Activated naive CD8-positive, alpha-beta T cell treated with anti-CD3 and anti-CD28 coated beads, Interleukin-2, amount 50 U/mL, for 24 hours (primary cell): Measurements from ENCODE around the gene CFAP92.

Experiments
- ATAC-seq: fragments of 150-1000 bp; cut with Tn5 transposase; one replicate; pipeline ENCODE4 v1.10.0; 2021
- DNase-seq: peaks from one replicate; pipeline ENCODE4 v3.0.0; 2021
- H3K27ac Mint-ChIP-seq: one replicate; pipeline ENCODE4 v1.8.0; 2021; ENCODE audit warnings: mild to moderate bottlenecking, mixed read lengths
- H3K27me3 Mint-ChIP-seq: one replicate; pipeline ENCODE4 v1.8.0; 2021; ENCODE audit warnings: mixed read lengths
- H3K36me3 Mint-ChIP-seq: one replicate; pipeline ENCODE4 v1.8.0; 2021; ENCODE audit warnings: low read depth, mixed read lengths
- H3K4me1 Mint-ChIP-seq: one replicate; pipeline ENCODE4 v1.8.0; 2021; ENCODE audit warnings: mixed read lengths
- H3K4me3 Mint-ChIP-seq: one replicate; pipeline ENCODE4 v1.8.0; 2021; ENCODE audit warnings: mild to moderate bottlenecking, moderate library complexity, mixed read lengths
- H3K9me3 Mint-ChIP-seq: one replicate; pipeline ENCODE4 v1.8.0; 2021; ENCODE audit warnings: mixed read lengths

CFAP92 gene

DNA sequence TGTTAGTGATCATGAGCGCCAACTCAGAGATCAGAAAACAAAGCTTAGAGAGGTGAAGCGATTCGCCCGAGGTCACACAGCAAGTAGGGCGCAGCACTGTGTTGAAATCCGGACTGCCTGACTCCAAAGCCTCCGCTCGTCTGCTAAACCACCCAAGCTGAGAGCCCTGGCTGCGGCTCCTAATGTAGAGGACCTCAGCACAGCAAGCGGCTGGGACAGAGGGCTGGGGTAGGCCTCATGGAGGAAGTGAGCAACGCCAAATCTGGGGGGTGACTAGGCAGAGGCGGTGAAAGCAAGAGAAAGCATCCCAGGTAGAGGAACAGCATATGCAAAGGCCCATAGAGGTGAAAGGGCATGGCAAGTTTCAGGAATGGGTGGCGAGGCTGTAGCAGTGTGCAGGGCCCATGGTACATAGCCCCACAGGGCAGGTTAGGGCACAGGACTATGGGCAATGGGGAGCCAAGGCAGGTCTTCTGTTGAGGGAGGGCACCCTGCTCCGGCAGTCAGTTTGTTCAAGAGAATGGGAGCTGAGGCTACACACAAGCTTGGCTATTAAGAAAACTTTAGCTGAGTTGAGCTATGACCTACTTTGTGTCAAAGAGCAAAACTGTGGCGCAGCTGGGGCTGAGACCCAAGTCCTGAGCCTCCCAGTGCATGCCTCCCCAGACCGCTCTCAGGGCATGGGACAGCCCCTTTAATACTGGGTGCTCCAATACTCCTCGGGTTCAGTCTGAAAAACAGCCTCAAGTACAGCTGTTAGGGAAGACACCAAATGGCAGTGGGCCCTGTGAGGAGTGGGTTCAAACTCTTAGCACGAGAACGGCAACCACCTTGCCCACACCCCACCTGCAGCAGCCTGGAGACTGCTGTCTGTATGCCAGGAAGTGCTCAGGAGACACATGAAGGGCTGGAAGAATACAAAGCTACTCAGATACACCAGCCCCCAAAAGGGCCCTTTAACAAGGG, 988 bp upstream of the CFAP92 start:
- Mint-ChIP-seq H3K27ac (no peak overlapping the region), H3K4me3 (peak overlapping the region; percentile 47), H3K9me3 (no peaks in the 10 kb centered on the region), H3K36me3 (no peaks in the 10 kb centered on the region), H3K4me1 (peaks cover 33% of the 10 kb centered on the region), H3K27me3 (peaks cover 7% of the 10 kb centered on the region)
- no peak for DNase-seq
- ATAC-seq = peak; percentile 38

DNA sequence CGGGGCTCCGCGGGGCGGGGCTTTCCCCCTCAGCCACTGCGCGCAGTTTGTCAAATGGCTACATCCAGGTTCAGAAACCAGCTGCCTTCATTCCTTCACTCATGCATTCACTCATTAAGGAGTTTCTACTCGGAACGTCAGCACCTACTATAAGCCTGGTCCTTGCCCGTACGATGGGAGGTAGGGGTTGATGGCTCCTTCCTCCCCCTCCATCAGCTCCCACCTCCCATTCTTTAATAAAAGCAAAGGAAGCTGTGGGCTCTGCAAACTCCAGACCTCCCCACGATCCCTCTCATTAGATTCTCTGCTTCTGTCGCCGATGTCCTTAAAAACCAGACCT, 267 bp upstream of the CFAP92 start:
- no peak overlapping the region for H3K27ac Mint-ChIP-seq
- DNase-seq = no peak
- ATAC-seq = no peak
- H3K4me1 Mint-ChIP-seq = peaks cover 29% of the 10 kb centered on the region
- H3K27me3 Mint-ChIP-seq = peaks cover 3% of the 10 kb centered on the region
- H3K36me3 Mint-ChIP-seq = no peaks in the 10 kb centered on the region
- H3K4me3 Mint-ChIP-seq = peak overlapping the region; percentile 47
- no peaks in the 10 kb centered on the region for H3K9me3 Mint-ChIP-seq

DNA sequence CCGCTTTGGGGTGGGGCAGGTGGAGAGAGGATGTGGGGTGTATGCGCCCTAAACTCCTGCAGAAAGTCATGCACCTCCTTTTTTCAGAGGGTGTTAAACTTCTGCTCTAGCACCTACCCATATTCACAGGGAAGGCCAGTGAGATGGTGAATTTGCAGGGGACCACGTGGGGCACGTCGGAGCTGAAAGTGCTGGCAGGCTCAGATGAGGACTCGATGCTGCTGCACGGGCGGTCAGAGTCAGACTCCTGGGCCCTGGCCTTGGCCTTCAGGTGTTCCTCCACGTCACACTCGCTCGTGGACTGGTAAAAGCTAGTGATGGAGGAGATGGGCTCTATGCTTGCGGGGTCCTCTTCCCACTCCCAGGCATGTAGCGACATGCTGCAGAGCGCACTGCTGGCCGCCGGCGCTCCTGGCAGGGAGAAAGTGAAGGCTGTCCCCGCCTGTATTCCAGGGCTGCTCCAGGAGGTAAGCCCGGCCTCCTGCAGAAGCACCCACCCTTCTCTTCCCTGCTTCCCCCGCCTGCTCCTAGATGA, 883 bp downstream of the CFAP92 start:
- DNase-seq (no peak), ATAC-seq (no peak)
- Mint-ChIP-seq H3K4me1 (peaks cover 24% of the 10 kb centered on the region), H3K4me3 (no peak overlapping the region), H3K27me3 (no peaks in the 10 kb centered on the region), H3K36me3 (no peaks in the 10 kb centered on the region), H3K9me3 (no peaks in the 10 kb centered on the region), H3K27ac (no peak overlapping the region)

DNA sequence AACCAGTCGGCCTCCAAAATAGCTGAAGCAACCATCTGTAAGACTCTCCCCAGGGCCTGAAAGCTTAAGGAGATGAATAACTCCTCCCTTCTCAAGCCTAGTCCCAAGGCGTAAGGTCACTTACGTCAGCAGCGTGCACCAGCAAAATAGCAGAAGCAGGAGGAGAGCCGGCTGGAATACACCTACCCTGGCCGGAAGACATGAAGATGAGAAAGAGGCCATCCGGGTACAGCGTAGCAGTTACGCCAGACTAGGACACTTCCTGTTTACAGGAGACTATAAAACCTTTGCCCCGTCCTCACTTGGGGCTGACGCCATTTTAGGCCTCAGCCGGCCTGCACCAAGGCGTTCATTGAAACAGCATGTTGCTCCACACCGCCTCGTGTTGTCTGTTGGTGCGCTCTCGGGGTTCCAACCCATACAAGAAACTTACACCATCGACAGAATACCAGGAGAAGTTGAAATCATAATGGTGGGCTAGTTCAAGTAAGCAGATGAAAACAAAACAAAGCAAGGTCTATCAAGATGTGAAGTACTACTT, 2.5 kb downstream of the CFAP92 start:
- DNase-seq = no peak
- no peak overlapping the region for H3K27ac Mint-ChIP-seq
- H3K27me3 Mint-ChIP-seq = no peaks in the 10 kb centered on the region
- H3K4me1 Mint-ChIP-seq = peaks cover 24% of the 10 kb centered on the region
- H3K4me3 Mint-ChIP-seq = no peak overlapping the region
- H3K36me3 Mint-ChIP-seq = no peaks in the 10 kb centered on the region
- no peak for ATAC-seq
- H3K9me3 Mint-ChIP-seq = no peaks in the 10 kb centered on the region

DNA sequence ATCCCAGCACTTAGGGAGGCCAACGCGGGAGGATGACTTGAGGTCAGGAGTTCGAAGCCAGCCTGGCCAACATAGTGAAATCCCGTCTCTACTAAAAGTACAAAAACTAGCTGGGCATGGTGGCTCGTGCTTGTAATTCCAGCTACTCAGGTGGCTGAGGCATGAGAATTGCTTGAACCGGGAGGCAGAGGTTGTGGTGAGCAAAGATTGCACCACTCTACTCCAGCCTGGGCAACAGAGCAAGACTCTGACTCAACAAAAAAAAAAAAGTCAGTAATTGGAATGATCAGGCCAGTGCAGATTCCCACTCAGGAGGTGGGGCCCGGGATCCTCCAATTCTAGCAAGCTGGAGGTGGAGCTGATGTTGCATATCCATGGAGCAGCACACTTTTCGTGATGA, 5.6 kb downstream of the CFAP92 start:
- H3K4me1 Mint-ChIP-seq = no peaks in the 10 kb centered on the region
- DNase-seq (no peak), ATAC-seq (no peak)
- no peak overlapping the region for H3K27ac Mint-ChIP-seq
- H3K9me3 Mint-ChIP-seq = no peaks in the 10 kb centered on the region
- no peaks in the 10 kb centered on the region for H3K36me3 Mint-ChIP-seq
- H3K4me3 Mint-ChIP-seq = no peak overlapping the region
- no peaks in the 10 kb centered on the region for H3K27me3 Mint-ChIP-seq

DNA sequence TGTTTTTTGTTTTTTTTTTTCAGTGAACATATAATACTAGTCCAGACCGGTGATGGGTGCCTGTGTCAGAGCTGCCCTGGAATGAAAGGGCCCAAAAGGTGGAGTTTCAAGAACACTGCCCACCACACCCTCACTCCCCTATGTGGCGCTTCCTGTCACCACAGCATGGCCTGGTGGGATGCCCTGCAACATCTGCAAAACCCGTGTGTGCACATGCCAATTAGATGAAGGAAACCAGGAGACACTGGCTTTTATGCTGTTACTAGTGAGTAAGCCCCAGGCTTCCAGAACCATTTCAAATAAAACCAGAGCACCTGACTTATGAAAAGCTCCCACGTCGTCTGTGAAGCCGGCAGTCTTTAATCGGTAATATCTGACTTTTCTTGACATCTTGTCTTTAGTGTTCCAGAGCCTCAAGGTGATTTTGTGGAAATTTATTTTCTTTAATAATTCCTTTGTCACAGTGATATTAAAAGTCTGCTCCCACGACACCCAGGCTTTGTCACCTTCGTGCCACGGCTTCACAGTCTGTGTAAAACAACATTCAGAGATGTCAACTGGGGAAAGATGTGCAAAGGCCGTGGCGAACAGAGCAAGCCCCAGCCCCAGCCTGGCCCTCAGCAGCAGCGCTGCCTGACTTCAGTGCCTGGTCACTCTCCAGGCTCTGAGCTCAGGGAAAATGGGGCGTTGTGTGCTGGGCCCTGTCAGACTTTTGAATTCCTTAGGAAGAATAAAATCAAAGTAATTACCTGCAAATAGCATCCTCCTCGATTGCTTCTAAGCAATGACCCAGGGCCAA, 6.4 kb downstream of the CFAP92 start:
- no peaks in the 10 kb centered on the region for H3K4me1 Mint-ChIP-seq
- no peak overlapping the region for H3K4me3 Mint-ChIP-seq
- DNase-seq (no peak), ATAC-seq (no peak)
- no peaks in the 10 kb centered on the region for H3K27me3 Mint-ChIP-seq
- no peak overlapping the region for H3K27ac Mint-ChIP-seq
- no peaks in the 10 kb centered on the region for H3K9me3 Mint-ChIP-seq
- no peaks in the 10 kb centered on the region for H3K36me3 Mint-ChIP-seq

DNA sequence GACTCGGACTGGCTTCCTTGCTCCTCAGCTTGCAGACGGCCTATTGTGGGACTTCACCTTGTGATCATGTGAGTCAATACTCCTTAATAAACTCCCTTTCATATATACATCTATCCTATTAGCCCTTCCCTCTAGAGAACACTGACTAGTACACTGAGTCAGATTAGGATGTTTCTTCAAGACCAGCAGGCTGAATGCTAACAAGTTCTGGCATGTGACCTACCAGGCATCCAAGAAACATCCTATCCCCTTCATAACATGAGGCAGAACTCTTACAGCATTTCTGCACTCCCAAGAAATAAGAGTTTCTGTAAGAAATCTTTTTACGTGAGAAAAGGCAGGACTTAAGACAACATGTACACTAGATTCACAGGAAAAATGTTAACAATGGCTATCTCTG, 9.3 kb downstream of the CFAP92 start:
- no peaks in the 10 kb centered on the region for H3K36me3 Mint-ChIP-seq
- no peak for DNase-seq
- H3K27ac Mint-ChIP-seq = no peak overlapping the region
- H3K4me3 Mint-ChIP-seq = no peak overlapping the region
- no peaks in the 10 kb centered on the region for H3K27me3 Mint-ChIP-seq
- ATAC-seq = no peak
- H3K4me1 Mint-ChIP-seq = no peaks in the 10 kb centered on the region
- no peaks in the 10 kb centered on the region for H3K9me3 Mint-ChIP-seq

DNA sequence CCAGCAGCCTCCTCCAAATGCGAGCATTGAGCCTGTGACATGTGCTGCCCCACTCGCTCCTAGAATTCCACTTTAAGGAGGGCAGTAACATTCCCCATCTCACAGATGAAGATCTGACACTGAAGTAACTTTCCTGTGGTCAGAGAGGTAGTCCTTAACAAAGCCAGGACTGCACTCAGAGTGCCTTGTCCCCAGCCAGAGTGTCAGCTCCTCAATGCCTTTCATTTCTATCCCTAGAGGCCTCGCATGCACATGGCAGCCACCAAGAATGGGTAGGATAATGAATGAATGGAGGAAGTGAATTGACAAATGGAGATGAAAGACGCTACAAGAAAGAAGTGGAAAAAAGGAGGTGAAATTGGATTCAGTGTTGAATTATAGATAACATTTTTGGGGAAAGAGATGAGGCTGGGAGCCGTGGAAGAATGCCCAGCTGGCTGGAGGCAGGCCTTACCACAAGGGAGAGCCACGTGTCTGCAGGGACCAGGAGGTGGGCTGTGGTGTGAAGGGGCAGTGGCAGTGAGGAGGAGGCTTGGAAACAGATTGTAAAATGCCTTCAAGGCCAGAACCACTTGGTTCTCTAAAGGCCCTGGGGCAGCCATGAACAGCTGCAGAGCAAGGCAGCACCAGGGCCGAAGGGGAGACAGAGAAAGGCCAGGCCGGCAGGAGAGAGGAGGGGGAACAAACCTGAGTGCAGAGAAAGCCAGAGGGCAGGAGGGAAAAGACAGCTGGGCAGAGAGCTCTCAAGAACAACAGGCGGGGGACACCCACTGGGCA, 10.4 kb downstream of the CFAP92 start:
- Mint-ChIP-seq H3K9me3 (no peaks in the 10 kb centered on the region), H3K4me1 (no peaks in the 10 kb centered on the region), H3K36me3 (no peaks in the 10 kb centered on the region), H3K27me3 (no peaks in the 10 kb centered on the region), H3K4me3 (no peak overlapping the region), H3K27ac (no peak overlapping the region)
- DNase-seq (no peak), ATAC-seq (no peak)

DNA sequence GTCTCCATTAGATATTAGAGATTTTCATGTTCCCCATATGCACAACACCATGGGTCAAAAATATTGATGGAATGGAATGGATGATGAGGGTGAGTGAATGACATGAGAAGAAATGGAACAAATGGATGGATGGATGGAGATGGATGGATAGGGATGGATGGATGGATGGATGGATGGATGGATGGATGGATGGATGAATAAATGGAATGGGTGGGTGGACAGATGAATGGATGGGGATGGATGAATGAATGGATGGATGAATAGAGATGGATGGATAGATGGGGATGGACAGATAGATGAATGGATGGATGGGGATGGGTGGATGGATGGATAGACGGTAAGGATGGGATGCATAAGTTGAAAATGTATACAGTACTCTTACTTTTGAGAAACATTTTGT, 18.6 kb downstream of the CFAP92 start:
- no peak for ATAC-seq
- Mint-ChIP-seq H3K4me1 (peaks cover 7% of the 10 kb centered on the region), H3K9me3 (no peaks in the 10 kb centered on the region), H3K27me3 (no peaks in the 10 kb centered on the region), H3K27ac (no peak overlapping the region), H3K4me3 (no peak overlapping the region), H3K36me3 (no peaks in the 10 kb centered on the region)
- no peak for DNase-seq

DNA sequence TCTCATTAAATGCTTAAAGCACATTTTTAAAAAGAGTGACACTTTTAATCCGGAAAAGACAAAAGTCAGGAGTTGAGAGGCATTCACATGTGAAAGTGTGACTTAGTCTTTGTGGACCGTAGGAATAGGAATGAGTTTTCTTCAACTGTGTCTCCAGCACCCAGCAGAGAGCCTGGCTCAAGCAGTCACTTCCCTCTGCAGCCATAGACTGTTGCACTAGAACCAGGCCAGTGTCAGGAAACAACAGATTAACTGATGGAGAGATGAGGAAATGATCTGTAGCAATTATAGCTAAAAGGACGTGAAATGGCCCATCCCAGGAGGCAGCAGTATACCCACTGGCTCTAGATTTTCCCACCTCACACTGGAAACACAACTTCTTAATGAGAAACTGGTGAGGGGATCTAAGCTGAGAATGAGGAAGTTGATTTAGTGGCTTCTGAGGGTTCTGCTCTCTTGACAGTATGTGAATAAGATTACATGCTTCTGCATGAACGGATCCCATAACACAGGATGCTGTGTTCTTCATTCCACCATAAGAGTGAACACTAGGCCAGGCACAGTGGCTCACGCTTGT, 19.8 kb downstream of the CFAP92 start:
- Mint-ChIP-seq H3K27ac (no peak overlapping the region), H3K27me3 (no peaks in the 10 kb centered on the region), H3K4me3 (no peak overlapping the region), H3K36me3 (no peaks in the 10 kb centered on the region), H3K9me3 (no peaks in the 10 kb centered on the region), H3K4me1 (peaks cover 10% of the 10 kb centered on the region)
- ATAC-seq (no peak), DNase-seq (no peak)

DNA sequence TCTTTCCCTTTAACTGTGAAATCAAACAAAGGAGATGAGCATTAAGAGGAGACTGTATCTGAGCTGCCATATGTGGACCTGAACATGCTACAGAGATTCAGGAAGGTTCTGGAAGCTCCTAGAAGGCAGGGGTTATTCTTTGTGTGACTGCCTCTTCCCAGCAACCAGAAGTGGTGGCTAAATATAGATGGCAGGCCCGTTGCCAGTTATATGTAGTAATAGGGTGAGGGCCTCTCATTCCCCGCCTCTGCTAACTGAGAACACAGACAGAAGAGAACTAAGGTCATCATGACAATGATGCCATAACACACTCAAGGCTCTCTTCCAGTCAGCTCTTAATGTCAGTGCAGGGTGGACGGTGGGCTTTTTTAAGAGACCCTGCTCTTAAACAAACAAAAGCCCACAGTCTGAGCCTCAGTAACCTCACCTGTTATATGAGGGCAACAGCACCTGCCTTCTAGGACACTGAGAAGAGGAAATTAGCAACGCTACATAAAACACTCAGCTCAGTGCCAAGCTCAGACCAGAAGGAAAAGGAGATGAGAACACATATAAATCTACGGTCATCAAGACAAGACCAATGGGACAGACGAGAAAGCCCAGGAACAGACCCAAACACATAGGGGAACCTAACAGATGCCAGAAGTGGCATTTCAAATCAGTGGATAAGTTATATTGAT, 22.3 kb downstream of the CFAP92 start:
- DNase-seq (no peak), ATAC-seq (no peak)
- H3K9me3 Mint-ChIP-seq = no peaks in the 10 kb centered on the region
- no peak overlapping the region for H3K27ac Mint-ChIP-seq
- no peaks in the 10 kb centered on the region for H3K36me3 Mint-ChIP-seq
- no peak overlapping the region for H3K4me3 Mint-ChIP-seq
- H3K4me1 Mint-ChIP-seq = peaks cover 10% of the 10 kb centered on the region
- no peaks in the 10 kb centered on the region for H3K27me3 Mint-ChIP-seq

DNA sequence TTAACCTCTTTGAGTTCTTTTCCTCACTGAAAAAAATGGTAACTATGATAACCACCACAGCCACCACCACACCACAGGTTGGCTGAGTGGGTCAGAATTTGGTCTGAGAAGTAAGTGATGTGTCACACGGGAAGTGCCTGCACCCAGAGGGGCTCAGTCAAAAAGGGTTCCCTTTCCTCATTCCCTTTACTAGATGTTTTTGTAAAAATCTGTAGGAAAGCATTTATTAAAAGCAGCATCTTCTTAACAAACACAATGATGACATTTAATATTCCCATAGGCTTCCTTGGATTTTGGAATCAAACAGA, 23.2 kb downstream of the CFAP92 start:
- no peak overlapping the region for H3K4me3 Mint-ChIP-seq
- no peak overlapping the region for H3K27ac Mint-ChIP-seq
- H3K4me1 Mint-ChIP-seq = peaks cover 10% of the 10 kb centered on the region
- no peaks in the 10 kb centered on the region for H3K36me3 Mint-ChIP-seq
- H3K27me3 Mint-ChIP-seq = no peaks in the 10 kb centered on the region
- ATAC-seq = no peak
- no peak for DNase-seq
- no peaks in the 10 kb centered on the region for H3K9me3 Mint-ChIP-seq

DNA sequence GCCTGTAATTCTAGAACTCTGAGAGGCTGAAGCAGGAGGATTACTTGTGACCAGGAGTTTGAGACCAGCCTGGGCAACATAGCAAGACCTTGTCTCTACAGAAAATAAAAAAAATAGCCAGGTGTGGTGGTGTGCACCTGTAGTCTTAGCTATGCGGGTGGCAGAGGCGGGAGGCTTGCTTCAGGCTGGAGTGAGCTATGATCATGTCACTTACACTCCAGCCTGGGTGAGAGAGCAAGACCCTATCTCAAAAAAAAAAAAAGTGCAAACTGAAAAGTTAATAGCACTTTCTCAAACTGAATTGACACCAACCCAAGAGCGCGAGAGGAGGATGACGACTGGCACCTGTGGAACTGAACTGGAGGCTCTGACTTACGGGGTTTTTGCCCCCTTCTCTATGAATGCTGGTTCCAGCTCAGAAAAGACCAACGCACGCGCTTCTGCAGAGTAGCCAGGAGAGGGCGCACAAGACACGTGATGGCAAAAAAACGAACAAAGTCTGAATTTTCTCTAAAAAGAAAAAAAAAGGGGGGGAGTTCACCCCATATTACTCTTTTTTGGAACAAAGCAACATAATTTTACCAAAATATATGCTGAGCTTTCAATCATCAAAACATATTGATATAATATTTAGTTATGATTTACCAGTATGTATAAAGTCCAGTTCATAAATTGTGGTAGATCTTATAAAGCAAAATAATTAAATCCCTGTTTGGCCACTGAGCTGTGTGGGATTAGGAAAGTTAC, 23.7 kb downstream of the CFAP92 start:
- Mint-ChIP-seq H3K4me3 (no peak overlapping the region), H3K36me3 (no peaks in the 10 kb centered on the region), H3K27me3 (no peaks in the 10 kb centered on the region), H3K4me1 (peaks cover 10% of the 10 kb centered on the region), H3K27ac (no peak overlapping the region), H3K9me3 (no peaks in the 10 kb centered on the region)
- ATAC-seq (peak; percentile 54), DNase-seq (peak; percentile 63)
